IMR-90 (cell line): ENCODE measurements around the gene ADGRD2. TPM values are rescaled to one million over a fixed set of nuclear protein-coding genes. Genes with fewer than 3 reads are reported as not detected.
"Not testable (repeated sequence)": the region's sequence is repeated elsewhere in the genome, so short reads cannot be mapped to it uniquely, and the experiment has no call there.

Experiments used
- ATAC-seq: fragments of 200-7000 bp; cut with Tn5 transposase; 2 replicates; pipeline ENCODE4 v1.9.1; 2020; ENCODE audit warnings: low read depth, mild to moderate bottlenecking, moderate library complexity
- BruUV-seq: library from RNA; stranded (reverse); fragments of 400-500 nt; replicated peaks from 2 replicates; lab custom pipeline; 2021; lab: Mats Ljungman, UMichigan
- CTCF ChIA-PET: fragments of 300-600 bp; formaldehyde crosslinking; extraction: SDS; loops from one replicate; lab custom pipeline; 2021; ENCODE audit warnings: antibody characterized with exemption; lab: Yijun Ruan, JAX
- POLR2A ChIA-PET: fragments of 300-600 bp; sonication (Branson Sonifier 250); formaldehyde crosslinking; loops from one replicate; lab custom pipeline; 2022; ENCODE audit warnings: antibody characterized with exemption; ENCODE audit not compliant: unreplicated experiment; lab: Charles Lee
- DNase-seq: peaks from one replicate; pipeline ENCODE4 v3.0.0; 2013
- H2AFZ ChIP-seq: replicated peaks from 2 replicates; pipeline ENCODE3; 2013; ENCODE audit warnings: low read length, mild to moderate bottlenecking; ENCODE audit not compliant: poor library complexity
- H2AK5ac ChIP-seq: 2 replicates; pipeline ENCODE4 v1.6.1; 2013; ENCODE audit warnings: low read depth, low read length, inconsistent platforms
- H2AK9ac ChIP-seq: replicated peaks from 2 replicates; pipeline ENCODE3; 2013; ENCODE audit warnings: mild to moderate bottlenecking, low read depth, low read length, moderate library complexity; ENCODE audit not compliant: poor library complexity
- H2BK120ac ChIP-seq: 2 replicates; pipeline ENCODE4 v1.6.1; 2013; ENCODE audit warnings: low read depth, low read length, inconsistent platforms
- H2BK15ac ChIP-seq: 3 replicates; pipeline ENCODE4 v1.6.1; 2013; ENCODE audit warnings: low read depth, low read length, inconsistent platforms
- H2BK20ac ChIP-seq: 2 replicates; pipeline ENCODE4 v1.6.1; 2013; ENCODE audit warnings: low read depth, mild to moderate bottlenecking, inconsistent platforms, low read length, moderate library complexity
- H2BK5ac ChIP-seq: 2 replicates; pipeline ENCODE4 v1.6.1; 2013; ENCODE audit warnings: mild to moderate bottlenecking, low read depth, low read length, inconsistent platforms; ENCODE audit not compliant: poor library complexity, severe bottlenecking
- H3K14ac ChIP-seq: replicated peaks from 2 replicates; pipeline ENCODE4 v1.6.1; 2013; ENCODE audit warnings: low read depth, low read length, inconsistent platforms
- H3K18ac ChIP-seq: 2 replicates; pipeline ENCODE4 v1.6.1; 2013; ENCODE audit warnings: low read depth, low read length, control low read depth
- H3K23ac ChIP-seq: 2 replicates; pipeline ENCODE4 v1.6.1; 2013; ENCODE audit warnings: low read depth, low read length, inconsistent platforms
- H3K27ac ChIP-seq: 2 replicates; pipeline ENCODE4 v1.5.1; 2013; ENCODE audit warnings: mild to moderate bottlenecking, control low read depth, low read length; ENCODE audit not compliant: insufficient read depth
- H3K27me3 ChIP-seq: 2 replicates; pipeline ENCODE4 v1.6.1; 2013; ENCODE audit warnings: low read length; ENCODE audit not compliant: control insufficient read depth, insufficient read depth
- H3K36me3 ChIP-seq: 2 replicates; pipeline ENCODE4 v1.6.1; 2013; ENCODE audit warnings: low read length, mixed read lengths; ENCODE audit not compliant: control insufficient read depth, insufficient read depth
- H3K4ac ChIP-seq: 2 replicates; pipeline ENCODE4 v1.6.1; 2013; ENCODE audit warnings: low read depth, low read length, inconsistent platforms
- H3K4me1 ChIP-seq: 2 replicates; pipeline ENCODE4 v1.6.1; 2013; ENCODE audit warnings: low read length, mixed read lengths; ENCODE audit not compliant: control insufficient read depth, insufficient read depth
- H3K4me2 ChIP-seq: 2 replicates; pipeline ENCODE4 v1.6.1; 2013; ENCODE audit warnings: low read depth, mild to moderate bottlenecking, control low read depth, low read length, moderate library complexity
- H3K4me3 ChIP-seq: 2 replicates; pipeline ENCODE4 v1.5.1; 2013; ENCODE audit warnings: low read depth, mild to moderate bottlenecking, control low read depth, low read length, moderate library complexity; ENCODE audit not compliant: insufficient read depth
- H3K56ac ChIP-seq: 2 replicates; pipeline ENCODE4 v1.6.1; 2013; ENCODE audit warnings: low read length, inconsistent platforms; ENCODE audit not compliant: insufficient read depth; ENCODE audit errors: extremely low read depth
- H3K79me1 ChIP-seq, 2 experiments: 2 replicates each; pipeline ENCODE4 v1.6.1; 2013; ENCODE audit warnings: low read length in 2 of 2, inconsistent platforms in 1 of 2, low read depth in 1 of 2
- H3K9ac ChIP-seq: 2 replicates; pipeline ENCODE4 v1.6.1; 2013; ENCODE audit warnings: low read depth, low read length, control low read depth
- H3K9me1 ChIP-seq: 2 replicates; pipeline ENCODE4 v1.6.1; 2013; ENCODE audit warnings: low read length, inconsistent platforms; ENCODE audit not compliant: insufficient read depth
- H3K9me3 ChIP-seq: 2 replicates; pipeline ENCODE4 v1.6.1; 2013; ENCODE audit warnings: low read length; ENCODE audit not compliant: control insufficient read depth, insufficient read depth
- H4K20me1 ChIP-seq: 2 replicates; pipeline ENCODE4 v1.6.1; 2013; ENCODE audit warnings: low read length, inconsistent platforms; ENCODE audit not compliant: insufficient read depth
- H4K5ac ChIP-seq: 2 replicates; pipeline ENCODE4 v1.6.1; 2013; ENCODE audit warnings: mild to moderate bottlenecking, low read depth, low read length, control low read depth
- H4K8ac ChIP-seq, 2 experiments: 2 replicates each; pipeline ENCODE4 v1.6.1; 2013; ENCODE audit warnings: low read depth in 2 of 2, low read length in 2 of 2, control low read depth in 1 of 2, inconsistent platforms in 1 of 2
- H4K91ac ChIP-seq: 2 replicates; pipeline ENCODE4 v1.6.1; 2013; ENCODE audit warnings: low read depth, low read length, inconsistent platforms; ENCODE audit not compliant: insufficient read depth
- WGBS, 2 experiments: methylation state at CpG; one replicate each; pipeline versions ENCODE4 v1.1.5 to v1.1.7; 2013; ENCODE audit warnings: missing lambda C conversion rate in 2 of 2; ENCODE audit not compliant: insufficient read length in 1 of 2; ENCODE audit errors: extremely low coverage in 2 of 2; 5-methylcytosine and 5-hydroxymethylcytosine counted together
- dilution Hi-C: fragments of 300-500 bp; cut with HindIII; formaldehyde crosslinking; loops from one replicate; pipeline ENCODE4 v1.14.3; 2018; ENCODE audit warnings: low sequenced_read_pairs; ENCODE audit not compliant: unreplicated experiment
- in situ Hi-C: fragments of 300-500 bp; cut with MboI; formaldehyde crosslinking; loops from 3 replicates; pipeline ENCODE4 v1.14.3; 2019; ENCODE audit warnings: low sequenced_read_pairs, inconsistent platforms, mixed read lengths
- intact Hi-C: fragments of 100-400 bp; cut with micrococcal nuclease; formaldehyde crosslinking; loops from 2 replicates; pipeline ENCODE4 v1.10.0; 2022
- polyA plus RNA-seq, 3 experiments: library from polyadenylated mRNA; depleted of rRNA; stranded (reverse); fragments of >200 nt; gene quantifications; 2 replicates each; pipeline ENCODE4 v1.2.3, GENCODE V29; 2012; ENCODE audit warnings: low replicate concordance in 1 of 3
- total RNA-seq: library from RNA; depleted of rRNA; stranded (reverse); fragments of >200 nt; gene quantifications from 2 replicates; pipeline ENCODE4 v1.2.3, GENCODE V29; 2012

ADGRD2 gene
- total and polyA plus RNA-seq, 2 of the 4 experiments (the other 2 are of a cell fraction): not detected

DNA sequence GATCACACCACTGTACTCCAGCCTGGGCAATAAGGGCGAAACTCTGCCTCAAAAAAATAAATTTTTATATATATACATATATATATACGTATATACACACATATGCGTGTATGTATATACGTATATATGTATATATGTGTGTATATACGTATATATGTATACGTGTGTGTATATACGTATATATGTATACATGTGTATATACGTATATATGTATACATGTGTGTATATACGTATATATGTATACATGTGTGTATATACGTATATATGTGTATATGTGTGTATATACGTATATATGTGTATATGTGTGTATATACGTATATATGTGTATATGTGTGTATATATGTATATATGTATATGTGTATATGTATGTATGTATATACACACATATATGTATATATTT, 24.5 kb upstream of the ADGRD2 start:
- H4K8ac ChIP-seq, H2AK5ac ChIP-seq, H3K27ac ChIP-seq, H4K20me1 ChIP-seq, H3K14ac ChIP-seq, H3K4me2 ChIP-seq, in situ Hi-C loops, H4K5ac ChIP-seq, H2BK15ac ChIP-seq, BruUV-seq, H3K23ac ChIP-seq, H2AFZ ChIP-seq, H3K4me1 ChIP-seq, H2BK5ac ChIP-seq, intact Hi-C loops, dilution Hi-C loops, ATAC-seq, H3K9me1 ChIP-seq, H2BK20ac ChIP-seq, H2BK120ac ChIP-seq, H3K79me1 ChIP-seq, POLR2A ChIA-PET, H3K4me3 ChIP-seq, H2AK9ac ChIP-seq, H3K56ac ChIP-seq, H3K9me3 ChIP-seq, H3K36me3 ChIP-seq, H3K9ac ChIP-seq, DNase-seq, H4K91ac ChIP-seq, H3K18ac ChIP-seq, CTCF ChIA-PET, H3K4ac ChIP-seq: not testable (repeated sequence)
- WGBS, 2 experiments: no CpG with 5 or more reads among the region's 12 CpGs
- peaks cover 24% of the 10 kb centered on the region for H3K27me3 ChIP-seq
